Tibial nerve (tissue), 4 donors: ENCODE measurements around the gene ZDHHC18.

Experiments
- EP300 ChIP-seq, 2 donors: sonication (generic); formaldehyde crosslinking; IDR thresholded peaks; one replicate each; pipeline ENCODE4 v1.6.1; 2017; ENCODE audit warnings: antibody characterized with exemption in 2 of 2, mild to moderate bottlenecking in 1 of 2
- TF ChIP-seq, protein P1 (sequence below), 5 experiments: fragments of 200-600 bp in 3 of 5; fragments of 450-650 bp in 2 of 5; sonication (generic) in 3 of 5; IDR thresholded peaks; one replicate each; pipeline ENCODE4 v1.5.1; 2016 to 2019; ENCODE audit warnings: antibody characterized with exemption in 5 of 5, mild to moderate bottlenecking in 3 of 5, moderate library complexity in 2 of 5

GRCh38 chr1:26887125-26887524 is 60.6 kb downstream of the ZDHHC18 start:
- no peak for TF ChIP-seq EP300 (IDR thresholded peaks at IDR 0.05)
- TF ChIP-seq, protein P1, sequence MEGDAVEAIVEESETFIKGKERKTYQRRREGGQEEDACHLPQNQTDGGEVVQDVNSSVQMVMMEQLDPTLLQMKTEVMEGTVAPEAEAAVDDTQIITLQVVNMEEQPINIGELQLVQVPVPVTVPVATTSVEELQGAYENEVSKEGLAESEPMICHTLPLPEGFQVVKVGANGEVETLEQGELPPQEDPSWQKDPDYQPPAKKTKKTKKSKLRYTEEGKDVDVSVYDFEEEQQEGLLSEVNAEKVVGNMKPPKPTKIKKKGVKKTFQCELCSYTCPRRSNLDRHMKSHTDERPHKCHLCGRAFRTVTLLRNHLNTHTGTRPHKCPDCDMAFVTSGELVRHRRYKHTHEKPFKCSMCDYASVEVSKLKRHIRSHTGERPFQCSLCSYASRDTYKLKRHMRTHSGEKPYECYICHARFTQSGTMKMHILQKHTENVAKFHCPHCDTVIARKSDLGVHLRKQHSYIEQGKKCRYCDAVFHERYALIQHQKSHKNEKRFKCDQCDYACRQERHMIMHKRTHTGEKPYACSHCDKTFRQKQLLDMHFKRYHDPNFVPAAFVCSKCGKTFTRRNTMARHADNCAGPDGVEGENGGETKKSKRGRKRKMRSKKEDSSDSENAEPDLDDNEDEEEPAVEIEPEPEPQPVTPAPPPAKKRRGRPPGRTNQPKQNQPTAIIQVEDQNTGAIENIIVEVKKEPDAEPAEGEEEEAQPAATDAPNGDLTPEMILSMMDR (IDR thresholded peaks at IDR 0.05): no peak
